Skin epidermis (tissue), 12 donors: Measurements from ENCODE around the gene VCPKMT.
"Not testable (repeated sequence)": the region's sequence is repeated elsewhere in the genome, so short reads cannot be mapped to it uniquely, and the experiment has no call there.

Source experiments
- H3K27ac ChIP-seq, 21 experiments: fragments of 200-600 bp; sonication (generic) in 11 of 21; one replicate each; pipeline ENCODE4 v1.5.0; 2020; ENCODE audit warnings: mild to moderate bottlenecking in 3 of 21, inconsistent platforms in 2 of 21, moderate library complexity in 2 of 21
- H3K4me3 ChIP-seq, 7 experiments: fragments of 200-600 bp; sonication (generic) in 2 of 7; one replicate each; pipeline ENCODE4 v1.5.0; 2020; ENCODE audit warnings: inconsistent platforms in 2 of 7, mild to moderate bottlenecking in 2 of 7, moderate library complexity in 1 of 7

The VCPKMT gene

GRCh38 chr14:50094056-50094755 is 22.2 kb downstream of the VCPKMT start:
- Histone ChIP-seq H3K27ac (no peak overlapping the region), H3K4me3 (no peak overlapping the region)

- no peak overlapping the region for H3K4me3 ChIP-seq
- no peak overlapping the region for H3K27ac ChIP-seq
Observed at GRCh38 chr14:50093496-50093895, 22.9 kb downstream of the VCPKMT start.

GRCh38 chr14:50092006-50092555 is 24.3 kb downstream of the VCPKMT start:
- no peak overlapping the region for H3K4me3 ChIP-seq
- H3K27ac ChIP-seq: peak overlapping the region in 1 of 21 experiments; percentile 45

- Histone ChIP-seq H3K4me3 (no peak overlapping the region), H3K27ac (peak overlapping the region in 3 of 21 experiments; percentile 11 to 46 (median 45))
Observed at GRCh38 chr14:50091240-50091913, 25.0 kb downstream of the VCPKMT start.

GRCh38 chr14:50089208-50089607 is 27.2 kb downstream of the VCPKMT start:
- H3K27ac ChIP-seq: no peak overlapping the region
- H3K4me3 ChIP-seq: no peak overlapping the region

- peak overlapping the region in 2 of 21 experiments; percentile 49 to 99 for H3K27ac ChIP-seq
- H3K4me3 ChIP-seq: no peak overlapping the region
Observed at GRCh38 chr14:50088731-50089130, 27.6 kb downstream of the VCPKMT start.

- H3K27ac ChIP-seq: peak overlapping the region in 4 of 21 experiments; percentile 49 to 99 (median 66)
Observed at GRCh38 chr14:50088117-50088515, 28.3 kb downstream of the VCPKMT start.

GRCh38 chr14:50087341-50088116 is 28.8 kb downstream of the VCPKMT start:
- Histone ChIP-seq H3K4me3 (no peak overlapping the region), H3K27ac (peak overlapping the region in 6 of 21 experiments; percentile 1 to 99 (median 54))

More at GRCh38 chr14:50088117-50088515, 28.3 kb downstream of the VCPKMT start:
- no peak overlapping the region for H3K4me3 ChIP-seq

- H3K4me3 ChIP-seq: no peak overlapping the region
- H3K27ac ChIP-seq: peak overlapping the region in 9 of 21 experiments; percentile 27 to 99 (median 91)
Observed at GRCh38 chr14:50086321-50086711, 30.1 kb downstream of the VCPKMT start.

GRCh38 chr14:50085570-50086320 is 30.6 kb downstream of the VCPKMT start:
- Histone ChIP-seq H3K4me3 (no peak overlapping the region), H3K27ac (peak overlapping the region in 13 of 21 experiments; percentile 2 to 99 (median 76))

GRCh38 chr14:50084666-50085065 is 31.7 kb downstream of the VCPKMT start:
- Histone ChIP-seq H3K27ac (peak overlapping the region in 10 of 21 experiments; percentile 1 to 99 (median 92)), H3K4me3 (no peak overlapping the region)

- no peak overlapping the region for H3K4me3 ChIP-seq
- H3K27ac ChIP-seq: peak overlapping the region in 20 of 21 experiments; percentile 63 to 99 (median 86)
Observed at GRCh38 chr14:50083467-50084337, 32.7 kb downstream of the VCPKMT start.

GRCh38 chr14:50082784-50083466 is 33.4 kb downstream of the VCPKMT start:
- Histone ChIP-seq H3K4me3 (no peak overlapping the region), H3K27ac (peak overlapping the region in 20 of 21 experiments; percentile 53 to 99 (median 86))

- Histone ChIP-seq H3K27ac (peak overlapping the region in 20 of 21 experiments; percentile 53 to 99 (median 84)), H3K4me3 (no peak overlapping the region)
Observed at GRCh38 chr14:50082308-50082742, 34.0 kb downstream of the VCPKMT start.

- H3K4me3 ChIP-seq, H3K27ac ChIP-seq: not testable (repeated sequence)
Observed at GRCh38 chr14:50079103-50079502, 37.3 kb downstream of the VCPKMT start.

- H3K27ac ChIP-seq, H3K4me3 ChIP-seq: not testable (repeated sequence)
Observed at GRCh38 chr14:50073663-50074062, 42.7 kb downstream of the VCPKMT start.

GRCh38 chr14:50072395-50072794 is 44.0 kb downstream of the VCPKMT start:
- H3K4me3 ChIP-seq: no peak overlapping the region

More at GRCh38 chr14:50072395-50072794, 44.0 kb downstream of the VCPKMT start:
- peak overlapping the region in 1 of 21 experiments; percentile 26 for H3K27ac ChIP-seq
